HG03378 (cell line): ENCODE measurements around the gene TCEAL2.
"Not testable (repeated sequence)": the region's sequence is repeated elsewhere in the genome, so short reads cannot be mapped to it uniquely, and the experiment has no call there.

Source experiments
- ATAC-seq: cut with Tn5 transposase; IDR thresholded peaks from one replicate; pipeline ENCODE4 v1.9.1; 2021; ENCODE audit warnings: mild to moderate bottlenecking, moderate library complexity; ENCODE audit not compliant: unreplicated experiment

TCEAL2 gene

GRCh38 chrX:102125436-102125835, at the start of gene TCEAL2:
TCEAL2 (plus strand) TSS chrX:102125679; CDS start chrX:102126831, 1,152 bp downstream.
- not testable (repeated sequence) for ATAC-seq

- no peak for ATAC-seq
Observed at GRCh38 chrX:102077426-102077825, 48.1 kb upstream of the TCEAL2 start.

GRCh38 chrX:102085706-102086105, 39.8 kb upstream of the TCEAL2 start:
- ATAC-seq, result no peak

GRCh38 chrX:102113367-102113766, 12.1 kb upstream of the TCEAL2 start:
- ATAC-seq, result no peak

- ATAC-seq, result no peak
Observed at GRCh38 chrX:102115748-102116147, 9.7 kb upstream of the TCEAL2 start.

- not testable (repeated sequence) for ATAC-seq
Observed at GRCh38 chrX:102125014-102125413, 465 bp upstream of the TCEAL2 start.

- not testable (repeated sequence) for ATAC-seq
Observed at GRCh38 chrX:102126080-102126818, 770 bp downstream of the TCEAL2 start.

- no peak for ATAC-seq
Observed at GRCh38 chrX:102126863-102127262, 1.4 kb downstream of the TCEAL2 start.

GRCh38 chrX:102129473-102129872, 4.0 kb downstream of the TCEAL2 start:
- no peak for ATAC-seq

GRCh38 chrX:102138064-102138463, 12.6 kb downstream of the TCEAL2 start:
- ATAC-seq, result no peak

GRCh38 chrX:102140876-102141275, 15.4 kb downstream of the TCEAL2 start:
- not testable (repeated sequence) for ATAC-seq

- not testable (repeated sequence) for ATAC-seq
Observed at GRCh38 chrX:102141631-102142030, 16.2 kb downstream of the TCEAL2 start.

- ATAC-seq, result not testable (repeated sequence)
Observed at GRCh38 chrX:102142274-102142673, 16.8 kb downstream of the TCEAL2 start, which contains the start of gene TCEAL6. TCEAL6 (minus strand) TSS chrX:102142481.

- ATAC-seq, result no peak
Observed at GRCh38 chrX:102154218-102154860, 28.9 kb downstream of the TCEAL2 start.

- peak; percentile 20 for ATAC-seq
Observed at GRCh38 chrX:102154900-102155805, 29.7 kb downstream of the TCEAL2 start.

- ATAC-seq, result peak; percentile 94
Observed at GRCh38 chrX:102155806-102156179, 30.3 kb downstream of the TCEAL2 start, which contains the start of gene BEX5. BEX5 (minus strand) TSS chrX:102155977; CDS start chrX:102154265, 1,712 bp downstream.
